ENCODE measurements around the gene TEAD1.

Gene TEAD1

GRCh38 chr11:12902791-12903486 is 228.7 kb downstream of the TEAD1 start:
- in situ Hi-C loops (cut with MboI; ENCODE audit: low sequenced_read_pairs, unreplicated experiment): no loop called here
- TF ChIP-seq, protein P1, sequence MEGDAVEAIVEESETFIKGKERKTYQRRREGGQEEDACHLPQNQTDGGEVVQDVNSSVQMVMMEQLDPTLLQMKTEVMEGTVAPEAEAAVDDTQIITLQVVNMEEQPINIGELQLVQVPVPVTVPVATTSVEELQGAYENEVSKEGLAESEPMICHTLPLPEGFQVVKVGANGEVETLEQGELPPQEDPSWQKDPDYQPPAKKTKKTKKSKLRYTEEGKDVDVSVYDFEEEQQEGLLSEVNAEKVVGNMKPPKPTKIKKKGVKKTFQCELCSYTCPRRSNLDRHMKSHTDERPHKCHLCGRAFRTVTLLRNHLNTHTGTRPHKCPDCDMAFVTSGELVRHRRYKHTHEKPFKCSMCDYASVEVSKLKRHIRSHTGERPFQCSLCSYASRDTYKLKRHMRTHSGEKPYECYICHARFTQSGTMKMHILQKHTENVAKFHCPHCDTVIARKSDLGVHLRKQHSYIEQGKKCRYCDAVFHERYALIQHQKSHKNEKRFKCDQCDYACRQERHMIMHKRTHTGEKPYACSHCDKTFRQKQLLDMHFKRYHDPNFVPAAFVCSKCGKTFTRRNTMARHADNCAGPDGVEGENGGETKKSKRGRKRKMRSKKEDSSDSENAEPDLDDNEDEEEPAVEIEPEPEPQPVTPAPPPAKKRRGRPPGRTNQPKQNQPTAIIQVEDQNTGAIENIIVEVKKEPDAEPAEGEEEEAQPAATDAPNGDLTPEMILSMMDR (IDR thresholded peaks at IDR 0.05; ENCODE audit: borderline replicate concordance, control extremely low read depth, extremely low read depth, insufficient read depth, missing control alignments): no peak
- no peak for DNase-seq (ENCODE audit: low spot score)

- TF ChIP-seq, protein P1 (IDR thresholded peaks at IDR 0.05; ENCODE audit: borderline replicate concordance, control extremely low read depth, extremely low read depth, insufficient read depth, missing control alignments): no peak
- no peak for DNase-seq (ENCODE audit: low spot score)
- in situ Hi-C loops (cut with MboI; ENCODE audit: low sequenced_read_pairs, unreplicated experiment): no loop called here
Measured at GRCh38 chr11:12905435-12905834, 231.2 kb downstream of the TEAD1 start.

- DNase-seq (ENCODE audit: low spot score): no peak
Measured at GRCh38 chr11:12906501-12906900, 232.3 kb downstream of the TEAD1 start.

DNA sequence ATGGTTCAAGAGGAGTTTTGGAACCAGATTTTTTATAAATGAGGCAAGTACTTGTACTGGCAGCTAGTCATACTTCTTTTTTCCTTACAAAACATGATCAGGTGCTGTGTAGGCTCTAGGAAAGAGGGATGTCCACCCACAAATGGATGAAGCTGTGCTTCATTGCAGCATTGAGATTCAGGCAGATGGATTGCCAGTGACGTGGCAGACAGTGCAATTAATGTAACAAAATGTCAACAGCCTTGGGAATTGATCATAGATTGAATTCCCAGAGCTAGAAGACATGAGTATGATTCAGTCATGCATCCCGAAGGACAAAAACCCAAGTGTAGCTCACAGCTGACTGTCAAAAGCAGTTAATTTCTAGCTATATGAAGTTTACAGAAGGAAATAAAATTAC is 235.7 kb downstream of the TEAD1 start:
- in situ Hi-C loops (cut with MboI; ENCODE audit: low sequenced_read_pairs, unreplicated experiment): no loop called here
- TF ChIP-seq, protein P1 (IDR thresholded peaks at IDR 0.05; ENCODE audit: borderline replicate concordance, control extremely low read depth, extremely low read depth, insufficient read depth, missing control alignments): no peak
- DNase-seq (ENCODE audit: low spot score): no peak

More at GRCh38 chr11:12906501-12906900, 232.3 kb downstream of the TEAD1 start:
- TF ChIP-seq, protein P1 (IDR thresholded peaks at IDR 0.05; ENCODE audit: borderline replicate concordance, control extremely low read depth, extremely low read depth, insufficient read depth, missing control alignments): no peak
- in situ Hi-C loops (cut with MboI; ENCODE audit: low sequenced_read_pairs, unreplicated experiment): no loop called here

DNA sequence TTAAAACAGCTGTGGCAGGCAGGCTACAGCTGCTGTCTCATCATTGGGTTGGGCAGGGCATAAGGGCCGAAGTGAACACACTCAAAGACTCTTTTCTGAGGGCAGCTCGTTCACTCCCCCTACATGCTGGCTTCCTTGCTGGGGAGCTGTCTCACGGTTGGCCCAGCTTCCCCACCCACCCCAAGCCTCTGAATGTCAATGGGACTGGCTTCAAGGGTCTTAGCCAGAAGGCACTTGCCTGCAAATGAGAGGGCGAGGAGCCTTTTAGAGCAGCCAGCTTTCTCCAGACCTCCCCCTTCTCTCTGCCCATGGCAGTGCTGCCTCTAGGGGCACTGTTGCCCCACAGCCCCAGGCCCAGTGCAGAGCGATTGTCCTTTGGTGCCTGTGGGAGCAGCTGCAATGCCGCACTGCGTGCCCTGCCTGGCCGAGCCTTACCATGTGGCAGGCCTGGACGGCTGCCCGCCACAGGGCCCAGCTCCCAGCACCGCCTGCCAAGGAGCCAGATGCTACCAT is 240.2 kb downstream of the TEAD1 start:
- DNase-seq (ENCODE audit: low spot score): peak; percentile 47
- TF ChIP-seq, protein P1 (IDR thresholded peaks at IDR 0.05; ENCODE audit: borderline replicate concordance, control extremely low read depth, extremely low read depth, insufficient read depth, missing control alignments): peak; percentile 28
- in situ Hi-C loops (cut with MboI; ENCODE audit: low sequenced_read_pairs, unreplicated experiment): no loop called here

GRCh38 chr11:12915093-12915492 is 240.9 kb downstream of the TEAD1 start:
- DNase-seq (ENCODE audit: low spot score): no peak
- TF ChIP-seq, protein P1 (IDR thresholded peaks at IDR 0.05; ENCODE audit: borderline replicate concordance, control extremely low read depth, extremely low read depth, insufficient read depth, missing control alignments): no peak
- in situ Hi-C loops (cut with MboI; ENCODE audit: low sequenced_read_pairs, unreplicated experiment): no loop called here
